A549 (cell line): ENCODE data around the gene KCNE3. TPM values are rescaled to one million over a fixed set of nuclear protein-coding genes. Genes with fewer than 3 reads are reported as not detected.
A peak's percentile ranks its signal among the peaks of the same experiment; 100 is the strongest.

Experiments used
- ATAC-seq, 2 experiments: fragments of 200-7000 bp in 1 of 2; fragments of >200 bp in 1 of 2; cut with Nextera tagmentation in 1 of 2; cut with Tn5 transposase in 1 of 2; 3 replicates each; pipeline versions ENCODE4 v1.8.0 to v1.9.1; 2018 to 2020; ENCODE audit warnings: mild to moderate bottlenecking in 1 of 2, moderate library complexity in 1 of 2
- CTCF ChIA-PET: fragments of 300-600 bp; sonication (Branson Sonifier 250); formaldehyde crosslinking; extraction: SDS; loops from one replicate; lab custom pipeline; 2021; ENCODE audit warnings: antibody characterized with exemption, inconsistent platforms; lab: Yijun Ruan, JAX
- POLR2A ChIA-PET: fragments of 350-600 bp; formaldehyde crosslinking; extraction: SDS; loops from one replicate; lab custom pipeline; 2021; ENCODE audit warnings: antibody characterized with exemption, inconsistent platforms; lab: Yijun Ruan, JAX
- DNase-seq, 2 experiments: peaks; one replicate each; pipeline versions ENCODE4 v3.0.0 to v3.0.0-alpha.2; 2011 to 2016; ENCODE audit warnings: low read depth in 1 of 2, low spot score in 1 of 2
- FAIRE-seq: peaks from 2 replicates; lab custom pipeline; 2011; peaks lifted over from hg19 to GRCh38; lab: Jason Lieb, UNC
- H3K27ac ChIP-seq, 2 experiments: fragments of >200 bp; sonication (Bioruptor Twin); formaldehyde crosslinking; 3 replicates each; pipeline ENCODE4 v1.5.1; 2016 to 2017
- H3K4me1 ChIP-seq: fragments of >200 bp; sonication (Bioruptor Twin); formaldehyde crosslinking; 3 replicates; pipeline ENCODE4 v1.6.1; 2016
- H3K4me2 ChIP-seq: fragments of >200 bp; sonication (Bioruptor Twin); formaldehyde crosslinking; 3 replicates; pipeline ENCODE4 v1.6.1; 2016
- H3K4me3 ChIP-seq: fragments of >200 bp; sonication (Bioruptor Twin); formaldehyde crosslinking; 3 replicates; pipeline ENCODE4 v1.5.1; 2016
- H3K9me3 ChIP-seq: fragments of >200 bp; sonication (Bioruptor Twin); formaldehyde crosslinking; 3 replicates; pipeline ENCODE4 v1.6.1; 2016
- BCL3 ChIP-seq: fragments of >200 bp; sonication (Bioruptor Twin); formaldehyde crosslinking; IDR thresholded peaks from 3 replicates; pipeline ENCODE4 v1.6.1; 2016
- CBX2 ChIP-seq: fragments of 200-600 bp; sonication (generic); IDR thresholded peaks from 2 replicates; pipeline ENCODE4 v1.6.1; 2016; ENCODE audit warnings: low read depth, mild to moderate bottlenecking, borderline replicate concordance
- CHD2 ChIP-seq: fragments of 150-350 bp; IDR thresholded peaks from 2 replicates; pipeline ENCODE4 v1.6.1; 2014; ENCODE audit warnings: low read length; ENCODE audit not compliant: partially characterized antibody
- CHD4 ChIP-seq: fragments of 200-600 bp; sonication (generic); IDR thresholded peaks from 2 replicates; pipeline ENCODE4 v1.6.1; 2016; ENCODE audit warnings: antibody characterized with exemption, mild to moderate bottlenecking, borderline replicate concordance
- CTCF ChIP-seq: fragments of >200 bp; sonication (Bioruptor Twin); formaldehyde crosslinking; IDR thresholded peaks from 3 replicates; pipeline ENCODE4 v1.5.1; 2016
- E2F6 ChIP-seq: IDR thresholded peaks from 2 replicates; pipeline ENCODE4 v1.6.1; 2012; ENCODE audit warnings: low read depth, borderline replicate concordance
- EHF ChIP-seq: fragments of 250-450 bp; sonication (Bioruptor Pico); IDR thresholded peaks from 2 replicates; pipeline ENCODE4 v1.5.0; 2020; ENCODE audit warnings: mild to moderate bottlenecking
- EHMT2 ChIP-seq: fragments of 200-600 bp; sonication (generic); IDR thresholded peaks from 2 replicates; pipeline ENCODE4 v1.6.1; 2016; ENCODE audit warnings: antibody characterized with exemption, low read depth, mild to moderate bottlenecking, moderate library complexity
- EP300 ChIP-seq, 2 experiments: fragments of >200 bp; sonication (Bioruptor Twin); formaldehyde crosslinking; IDR thresholded peaks; 2 replicates in 1 of 2; 3 replicates in 1 of 2; pipeline ENCODE4 v1.6.1; 2016 to 2017
- FOSL2 ChIP-seq, 2 experiments: fragments of 450-650 bp in 1 of 2; fragments of >200 bp in 1 of 2; sonication (Bioruptor Twin) in 1 of 2; formaldehyde crosslinking; IDR thresholded peaks; 2 replicates each; pipeline versions ENCODE4 v1.5.0 to v1.6.1; 2016 to 2020; ENCODE audit warnings: mild to moderate bottlenecking in 1 of 2, moderate library complexity in 1 of 2
- FOXS1 ChIP-seq: fragments of 250-450 bp; sonication (Bioruptor Pico); IDR thresholded peaks from 2 replicates; pipeline ENCODE4 v1.5.0; 2020; ENCODE audit warnings: mild to moderate bottlenecking, moderate library complexity
- HDAC2 ChIP-seq: fragments of 200-600 bp; sonication (generic); IDR thresholded peaks from 2 replicates; pipeline ENCODE4 v1.6.1; 2016
- HES2 ChIP-seq: fragments of >200 bp; sonication (Bioruptor Twin); formaldehyde crosslinking; IDR thresholded peaks from 2 replicates; pipeline ENCODE4 v1.6.1; 2016
- JUN ChIP-seq, 2 experiments: fragments of >200 bp; sonication (Bioruptor Twin); formaldehyde crosslinking; IDR thresholded peaks; 2 replicates in 1 of 2; 3 replicates in 1 of 2; pipeline ENCODE4 v1.6.1; 2016 to 2017
- KDM5A ChIP-seq: fragments of 200-600 bp; sonication (generic); IDR thresholded peaks from 2 replicates; pipeline ENCODE4 v1.6.1; 2016; ENCODE audit warnings: antibody characterized with exemption, mild to moderate bottlenecking
- MAX ChIP-seq: IDR thresholded peaks from 2 replicates; pipeline ENCODE4 v1.6.1; 2012
- MAZ ChIP-seq: fragments of 150-350 bp; IDR thresholded peaks from 2 replicates; pipeline ENCODE4 v1.6.1; 2014; ENCODE audit warnings: antibody characterized with exemption, low read depth, low read length, borderline replicate concordance
- MYC ChIP-seq: IDR thresholded peaks from 2 replicates; pipeline ENCODE4 v1.6.1; 2012; ENCODE audit warnings: mild to moderate bottlenecking, inconsistent platforms, low read length, improper control_type of control experiment, borderline replicate concordance
- NFE2L2 ChIP-seq: fragments of 150-350 bp; conservative IDR thresholded peaks from 2 replicates; pipeline ENCODE4 v1.6.1; 2014; ENCODE audit warnings: low read length
- PHF8 ChIP-seq: fragments of 200-600 bp; sonication (generic); IDR thresholded peaks from 2 replicates; pipeline ENCODE4 v1.6.1; 2016; ENCODE audit warnings: low read depth, mild to moderate bottlenecking, antibody characterized with exemption, moderate library complexity, borderline replicate concordance
- RARB ChIP-seq: fragments of 250-450 bp; sonication (Bioruptor Pico); IDR thresholded peaks from 2 replicates; pipeline ENCODE4 v1.8.0; 2021; ENCODE audit warnings: mild to moderate bottlenecking, moderate library complexity
- RCOR1 ChIP-seq: fragments of 150-350 bp; IDR thresholded peaks from 2 replicates; pipeline ENCODE4 v1.6.1; 2014; ENCODE audit warnings: antibody characterized with exemption, low read length, low read depth
- SMC3 ChIP-seq: fragments of >200 bp; sonication (Bioruptor Twin); formaldehyde crosslinking; IDR thresholded peaks from 3 replicates; pipeline ENCODE4 v1.6.1; 2018; ENCODE audit warnings: inconsistent platforms
- USF2 ChIP-seq: fragments of 450-650 bp; IDR thresholded peaks from 2 replicates; pipeline ENCODE4 v1.6.1; 2014; ENCODE audit warnings: antibody characterized with exemption
- ZSCAN20 ChIP-seq: fragments of 250-450 bp; sonication (Bioruptor Pico); IDR thresholded peaks from 2 replicates; pipeline ENCODE4 v1.8.0; 2022; ENCODE audit warnings: mild to moderate bottlenecking, moderate library complexity
- WGBS: methylation state at CpG from one replicate; pipeline ENCODE4 v1.1.6; 2017; ENCODE audit errors: missing lambda C conversion rate; 5-methylcytosine and 5-hydroxymethylcytosine counted together
- polyA plus RNA-seq, 4 experiments: library from polyadenylated mRNA; depleted of rRNA in 3 of 4; stranded (reverse); fragments of >200 nt; fragmentation: RNase III in 1 of 4; extraction: RNeasy Plus Mini Kit Qiagen cat#74134 plus additional on column Dnase treatment in 1 of 4; gene quantifications; 2 replicates in 3 of 4; 3 replicates in 1 of 4; pipeline ENCODE4 v1.2.3, GENCODE V29; 2011 to 2017
- TF ChIP-seq, protein P1 (sequence below): IDR thresholded peaks from 2 replicates; pipeline ENCODE4 v1.6.1; 2012

The KCNE3 gene
- polyA plus RNA-seq, 2 of the 4 experiments (the other 2 are of a cell fraction): 0.23 to 0.56 TPM

DNA sequence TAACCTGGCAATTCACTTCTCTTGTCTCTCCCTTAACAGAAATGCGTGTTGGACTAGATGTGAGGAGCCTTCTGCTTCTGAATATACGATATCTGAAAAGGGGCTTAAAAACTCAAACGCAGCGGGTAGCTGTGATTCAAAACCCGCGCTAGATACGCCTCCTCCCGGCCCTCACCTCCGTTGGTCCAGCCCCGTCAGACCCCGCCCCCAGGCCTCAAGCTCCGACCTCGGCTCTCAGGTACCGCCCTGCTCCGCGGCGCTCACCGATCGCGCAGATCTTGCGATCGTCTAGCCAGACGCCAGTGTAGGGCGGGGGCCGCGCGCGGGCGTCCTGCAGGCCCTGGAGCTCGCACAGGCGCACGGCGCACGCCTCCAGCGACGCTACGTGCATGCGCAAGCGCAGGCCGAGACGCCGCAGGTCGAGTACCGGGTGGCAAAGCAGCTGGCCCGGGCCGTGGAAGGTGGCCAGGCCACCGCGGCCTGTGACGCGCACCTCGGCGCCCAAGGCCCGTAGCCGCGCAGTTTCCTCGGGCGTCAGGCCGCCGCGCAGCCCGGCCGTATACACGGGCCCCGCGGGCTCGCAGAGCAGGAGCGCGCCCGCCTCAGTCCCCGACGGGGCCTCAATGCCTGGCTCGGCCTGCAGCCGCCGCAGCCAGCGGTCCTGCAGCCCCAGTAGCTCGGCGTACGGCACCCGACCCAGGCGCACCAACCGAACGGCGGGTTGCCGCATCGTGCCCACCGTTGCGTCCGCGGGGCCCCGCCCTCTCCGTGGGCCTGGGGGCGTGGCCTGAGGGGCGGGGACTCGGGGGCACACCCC lies 25.8 kb upstream of the KCNE3 start, which contains the start of gene LIPT2 (continued):
- TF ChIP-seq BCL3 (peak; percentile 95), CTCF (no peak), MAX (peak; percentile 74), MYC (no peak), E2F6 (no peak), ZSCAN20 (no peak), FOXS1 (CRISPR knock-in tag) (no peak), CHD4 (no peak), RCOR1 (no peak), JUN (IDR thresholded peaks at IDR 0.05) (peak; percentile 94 to 95), SMC3 (no peak), HDAC2 (no peak; the same call in 1 of the 2 replicates), MAZ (0 out of 2 replicates have a peak, but pooled peaks have one; percentile 39), CHD2 (no peak)
- TF ChIP-seq, protein P1, sequence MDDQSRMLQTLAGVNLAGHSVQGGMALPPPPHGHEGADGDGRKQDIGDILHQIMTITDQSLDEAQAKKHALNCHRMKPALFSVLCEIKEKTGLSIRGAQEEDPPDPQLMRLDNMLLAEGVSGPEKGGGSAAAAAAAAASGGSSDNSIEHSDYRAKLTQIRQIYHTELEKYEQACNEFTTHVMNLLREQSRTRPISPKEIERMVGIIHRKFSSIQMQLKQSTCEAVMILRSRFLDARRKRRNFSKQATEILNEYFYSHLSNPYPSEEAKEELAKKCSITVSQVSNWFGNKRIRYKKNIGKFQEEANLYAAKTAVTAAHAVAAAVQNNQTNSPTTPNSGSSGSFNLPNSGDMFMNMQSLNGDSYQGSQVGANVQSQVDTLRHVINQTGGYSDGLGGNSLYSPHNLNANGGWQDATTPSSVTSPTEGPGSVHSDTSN: no peak

GRCh38 chr11:74492084-74492483 lies 24.7 kb upstream of the KCNE3 start:
- Histone ChIP-seq H3K4me1 (peaks cover 14% of the 10 kb centered on the region; the same call in 2 of the 3 replicates), H3K9me3 (no peaks in the 10 kb centered on the region; the same call in 2 of the 3 replicates), H3K4me3 (peak overlapping the region; percentile 62; the same call in 2 of the 3 replicates), H3K4me2 (peak overlapping the region; percentile 75)
- CTCF ChIA-PET: interaction anchor here (1.8 to 4.1 kb wide), 3 partner anchors 18 to 80 kb away, joined by 3 to 23 read pairs (median 19); no protein-coding TSS in a partner anchor
- POLR2A ChIA-PET: interaction anchor here (2.2 kb wide), 1 partner anchor 30 kb away, joined by 13 read pairs; no protein-coding TSS in a partner anchor
- DNase-seq (no peak), ATAC-seq (no peak)
- WGBS: 93% methylated on average over 11 of the region's 11 CpGs
- no peak for TF ChIP-seq NFE2L2
- TF ChIP-seq RARB (CRISPR knock-in tag): no peak
- no peak for TF ChIP-seq MAZ
- no peak for TF ChIP-seq EHF
- TF ChIP-seq, all 56 proteins: peak for 0
- H3K27ac ChIP-seq: peak overlapping the region; percentile 93 to 98; a peak in 4 of 6 replicates
- FAIRE-seq: no peak

DNA sequence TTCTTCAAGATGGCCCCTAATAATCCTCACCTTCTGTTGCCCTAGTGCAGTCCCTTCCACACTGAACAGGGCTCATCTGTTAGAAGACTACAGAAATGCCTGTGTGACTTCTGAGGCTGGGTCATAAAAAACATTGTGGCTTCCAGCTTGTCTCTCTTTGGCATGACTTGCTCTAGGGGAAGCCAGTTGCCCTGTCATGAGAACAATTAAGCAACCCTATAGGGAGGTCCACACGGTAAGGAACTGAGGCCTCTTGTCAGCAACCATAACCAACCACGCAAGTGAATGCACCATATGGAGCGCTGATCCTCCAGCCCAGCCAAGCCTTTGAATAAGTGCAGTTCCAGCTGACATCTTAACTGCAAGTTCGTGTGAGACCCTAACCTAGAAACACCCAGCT lies 23.6 kb upstream of the KCNE3 start:
- no peak for TF ChIP-seq CBX2
- TF ChIP-seq PHF8: no peak
- no peak for TF ChIP-seq HES2
- TF ChIP-seq, protein P1: no peak
- TF ChIP-seq FOSL2 (IDR thresholded peaks at IDR 0.05): no peak
- TF ChIP-seq FOSL2 (CRISPR knock-in tag; IDR thresholded peaks at IDR 0.05): no peak
- no peak for TF ChIP-seq EHMT2
- TF ChIP-seq USF2: no peak
- no peak for TF ChIP-seq KDM5A
- TF ChIP-seq EP300 (IDR thresholded peaks at IDR 0.05): no peak
- Histone ChIP-seq H3K9me3 (no peaks in the 10 kb centered on the region; the same call in 2 of the 3 replicates), H3K4me2 (no peak overlapping the region), H3K4me1 (peaks cover 14% of the 10 kb centered on the region; the same call in 2 of the 3 replicates), H3K4me3 (no peak overlapping the region), H3K27ac (no peak overlapping the region)
- ATAC-seq: no peak
- WGBS: 75% methylated on average over 4 of the region's 4 CpGs
- ChIA-PET POLR2A (no interaction called here), CTCF (interaction anchor here (1.7 kb wide), 1 partner anchor 225 kb away, joined by 3 read pairs; no protein-coding TSS in a partner anchor)
- no peak for FAIRE-seq
- DNase-seq: no peak
